ENCODE data around the gene ELFN2.

GRCh38 chr22:37358386-37358785, 68.9 kb downstream of the ELFN2 start:
- TF ChIP-seq EZH2 (IDR thresholded peaks at IDR 0.05; ENCODE audit: insufficient read depth, poor library complexity, severe bottlenecking) (no peak), EZH2phosphoT487 (IDR thresholded peaks at IDR 0.05; ENCODE audit: insufficient read depth, low read depth) (no peak)

All from GM23248 (cell line).